ENCODE measurements around the gene RPS4Y2. TPM values are rescaled to one million over a fixed set of nuclear protein-coding genes. Genes with fewer than 3 reads are reported as not detected.

RPS4Y2 gene
- total RNA-seq, 2 experiments from 2014 or later, result not detected

- H3K79me2 ChIP-seq (ENCODE audit: insufficient read depth, low read depth, low read length), result no peaks in the 10 kb centered on the region
- TF ChIP-seq EZH2phosphoT487 (IDR thresholded peaks at IDR 0.05; ENCODE audit: borderline replicate concordance, low read depth, low read length), result no peak
- TF ChIP-seq, protein P1, sequence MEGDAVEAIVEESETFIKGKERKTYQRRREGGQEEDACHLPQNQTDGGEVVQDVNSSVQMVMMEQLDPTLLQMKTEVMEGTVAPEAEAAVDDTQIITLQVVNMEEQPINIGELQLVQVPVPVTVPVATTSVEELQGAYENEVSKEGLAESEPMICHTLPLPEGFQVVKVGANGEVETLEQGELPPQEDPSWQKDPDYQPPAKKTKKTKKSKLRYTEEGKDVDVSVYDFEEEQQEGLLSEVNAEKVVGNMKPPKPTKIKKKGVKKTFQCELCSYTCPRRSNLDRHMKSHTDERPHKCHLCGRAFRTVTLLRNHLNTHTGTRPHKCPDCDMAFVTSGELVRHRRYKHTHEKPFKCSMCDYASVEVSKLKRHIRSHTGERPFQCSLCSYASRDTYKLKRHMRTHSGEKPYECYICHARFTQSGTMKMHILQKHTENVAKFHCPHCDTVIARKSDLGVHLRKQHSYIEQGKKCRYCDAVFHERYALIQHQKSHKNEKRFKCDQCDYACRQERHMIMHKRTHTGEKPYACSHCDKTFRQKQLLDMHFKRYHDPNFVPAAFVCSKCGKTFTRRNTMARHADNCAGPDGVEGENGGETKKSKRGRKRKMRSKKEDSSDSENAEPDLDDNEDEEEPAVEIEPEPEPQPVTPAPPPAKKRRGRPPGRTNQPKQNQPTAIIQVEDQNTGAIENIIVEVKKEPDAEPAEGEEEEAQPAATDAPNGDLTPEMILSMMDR (conservative IDR thresholded peaks at IDR 0.05; ENCODE audit: low read length), result no peak
- no peak overlapping the region for H2AFZ ChIP-seq (ENCODE audit: low read length)
- no peaks in the 10 kb centered on the region for H3K4me1 ChIP-seq (ENCODE audit: insufficient read depth, low read length, poor library complexity, severe bottlenecking)
- H4K20me1 ChIP-seq (ENCODE audit: insufficient read depth, low read length), result no peaks in the 10 kb centered on the region
- CTCF ChIA-PET (ENCODE audit: unreplicated experiment), result no interaction called here
- H3K9me3 ChIP-seq (ENCODE audit: low read length), result no peaks in the 10 kb centered on the region
- H3K4me3 ChIP-seq (ENCODE audit: low read depth, low read length, poor library complexity, severe bottlenecking), result no peak overlapping the region
- no peak overlapping the region for H3K4me2 ChIP-seq (ENCODE audit: low read length)
- H3K36me3 ChIP-seq (ENCODE audit: insufficient read depth, low read length), result no peaks in the 10 kb centered on the region
- intact Hi-C loops (cut with micrococcal nuclease; ENCODE audit: unreplicated experiment), result no loop called here
- no peak overlapping the region for H3K27ac ChIP-seq (ENCODE audit: low read depth, low read length, poor library complexity, severe bottlenecking)
- no peaks in the 10 kb centered on the region for H3K9me2 ChIP-seq (ENCODE audit: insufficient read depth, low read length)
- BruUV-seq (replicated peaks), result no TSS peak
- DNase-seq (ENCODE audit: low spot score), result no peak
- POLR2A ChIA-PET, result no interaction called here
These were observed 58.9 kb downstream of the RPS4Y2 start for GRCh38 chrY:20814794-20815193.

- Histone ChIP-seq H2AFZ (ENCODE audit: low read length) (no peak overlapping the region), H3K9me2 (ENCODE audit: insufficient read depth, low read length) (no peaks in the 10 kb centered on the region), H3K4me2 (ENCODE audit: low read length) (no peak overlapping the region), H3K36me3 (ENCODE audit: insufficient read depth, low read length) (no peaks in the 10 kb centered on the region), H4K20me1 (ENCODE audit: insufficient read depth, low read length) (no peaks in the 10 kb centered on the region), H3K9me3 (ENCODE audit: low read length) (no peaks in the 10 kb centered on the region), H3K27ac (ENCODE audit: low read depth, low read length, poor library complexity, severe bottlenecking) (no peak overlapping the region), H3K79me2 (ENCODE audit: insufficient read depth, low read depth, low read length) (no peaks in the 10 kb centered on the region), H3K4me1 (ENCODE audit: insufficient read depth, low read length, poor library complexity, severe bottlenecking) (no peaks in the 10 kb centered on the region), H3K4me3 (ENCODE audit: low read depth, low read length, poor library complexity, severe bottlenecking) (no peak overlapping the region)
- TF ChIP-seq, protein P1 (conservative IDR thresholded peaks at IDR 0.05; ENCODE audit: low read length), result no peak
- ChIA-PET POLR2A (no interaction called here), CTCF (ENCODE audit: unreplicated experiment) (no interaction called here)
- no peak for DNase-seq (ENCODE audit: low spot score)
- intact Hi-C loops (cut with micrococcal nuclease; ENCODE audit: unreplicated experiment), result no loop called here
- no TSS peak for BruUV-seq (replicated peaks)
These were observed 61.2 kb downstream of the RPS4Y2 start for GRCh38 chrY:20817067-20817466.

Other genes starting within 250 kb of the RPS4Y2 start
- 42.6 and 43.2 TPM in 2 replicates for gene EIF1AY, start 180.3 kb upstream of the RPS4Y2 start, total RNA-seq (2014; rRNA removed; shearing (Covaris generic))
- gene EIF1AY, start 180.3 kb upstream of the RPS4Y2 start, total RNA-seq (2022), result 76.3 and 89.3 TPM in 2 replicates